Dedifferentiated amniotic fluid mesenchymal stem cell (primary cell): ENCODE data around the gene TRMT2A.

Source experiments
- DNase-seq: peaks from one replicate; pipeline ENCODE4 v3.0.0-alpha.2; 2016; ENCODE audit errors: extremely low spot score

Gene TRMT2A

DNA sequence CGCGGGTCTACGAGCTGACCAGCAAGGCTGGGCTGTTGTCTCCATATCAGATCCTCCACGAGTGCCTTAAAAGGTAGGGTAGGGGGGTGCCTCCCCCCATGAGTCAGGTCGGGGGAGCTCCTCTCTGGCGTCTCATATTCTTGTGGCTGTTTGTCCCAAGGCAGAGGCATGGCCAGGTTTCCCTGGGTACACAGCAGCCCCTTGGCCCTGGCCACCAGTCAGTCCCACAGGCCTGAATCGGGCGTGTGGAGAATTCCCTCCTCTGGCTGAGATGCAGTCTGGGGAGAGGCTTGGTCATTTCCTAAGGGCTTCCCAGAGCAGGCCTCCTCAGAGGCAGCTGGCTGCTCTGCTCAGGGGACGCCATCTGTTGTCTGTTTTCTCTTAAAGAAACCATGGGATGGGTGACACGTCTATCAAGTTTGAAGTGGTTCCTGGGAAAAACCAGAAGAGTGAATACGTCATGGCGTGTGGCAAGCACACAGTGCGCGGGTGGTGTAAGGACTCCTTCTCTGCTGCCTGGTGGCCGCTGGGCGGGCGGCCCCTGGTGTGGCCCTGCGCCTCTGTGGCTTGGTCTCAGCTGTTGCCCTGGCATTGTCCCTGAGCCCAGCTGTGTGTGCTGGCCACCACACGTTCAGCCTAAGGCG lies 10.7 kb downstream of the TRMT2A start:
- DNase-seq: no peak

DNA sequence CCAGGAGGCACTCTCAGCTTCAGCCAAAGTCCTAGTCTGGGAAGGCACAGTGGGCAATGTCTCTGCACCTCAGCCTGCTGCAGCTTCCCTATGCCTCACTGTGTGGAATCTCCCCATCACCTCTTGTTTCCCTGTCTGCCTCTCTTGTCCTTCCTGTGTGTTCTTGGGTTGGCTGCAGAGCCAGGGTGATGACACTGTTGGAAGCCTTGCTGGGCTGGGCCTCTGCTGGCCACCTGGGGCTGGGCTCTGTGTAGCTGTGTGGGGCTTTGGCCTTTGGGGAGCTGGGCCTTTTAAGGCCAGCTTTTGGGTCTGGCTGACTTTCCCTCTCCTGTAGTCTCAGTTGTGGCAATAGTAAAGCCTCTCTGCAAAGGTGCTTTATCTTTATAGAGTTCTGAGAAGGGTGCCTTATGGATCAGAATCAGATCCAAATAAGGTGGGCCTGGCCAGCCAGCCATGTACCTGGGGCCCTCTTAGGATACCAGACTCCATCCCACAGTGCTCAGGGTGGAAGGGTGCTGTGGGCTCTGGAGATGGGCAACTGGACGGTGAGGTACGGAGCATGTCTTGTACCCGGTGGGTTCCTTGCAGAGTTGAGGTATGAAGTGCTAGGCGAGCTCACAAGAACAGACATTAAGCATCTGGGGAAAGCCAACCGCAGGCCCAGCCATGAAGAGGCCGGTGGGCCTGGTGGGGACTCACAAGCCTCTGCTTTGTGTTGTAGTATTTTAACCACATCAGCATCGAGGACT lies 11.4 kb downstream of the TRMT2A start:
- DNase-seq: no peak

DNA sequence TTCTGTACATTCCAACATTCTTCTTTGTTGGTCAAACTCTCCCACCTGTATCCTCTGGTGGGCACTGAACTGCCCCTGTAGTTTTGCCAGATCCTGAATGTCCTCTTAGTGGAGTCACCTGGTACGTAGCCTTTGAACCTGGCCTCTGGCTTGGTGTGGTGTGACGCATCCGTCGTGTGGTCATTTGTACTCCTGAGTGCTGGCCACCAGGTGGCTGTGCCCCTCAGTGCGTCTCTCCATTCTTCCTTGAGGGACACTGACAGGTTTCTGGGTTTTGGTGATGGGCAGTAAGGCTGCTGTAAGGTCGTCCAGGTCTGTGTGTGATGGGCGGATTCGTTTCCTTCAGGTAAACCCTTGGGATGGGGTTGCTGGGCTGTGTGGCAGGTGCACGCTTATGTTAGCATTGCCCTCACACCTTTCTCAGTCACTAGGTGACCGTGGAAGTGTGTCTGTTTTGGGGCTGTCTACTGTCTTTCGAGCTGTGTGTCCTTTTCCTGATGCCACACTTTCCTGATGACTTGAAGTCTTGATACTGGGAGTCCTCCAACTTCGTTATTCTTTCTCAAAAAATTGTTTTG lies 14.7 kb downstream of the TRMT2A start:
- DNase-seq: no peak

DNA sequence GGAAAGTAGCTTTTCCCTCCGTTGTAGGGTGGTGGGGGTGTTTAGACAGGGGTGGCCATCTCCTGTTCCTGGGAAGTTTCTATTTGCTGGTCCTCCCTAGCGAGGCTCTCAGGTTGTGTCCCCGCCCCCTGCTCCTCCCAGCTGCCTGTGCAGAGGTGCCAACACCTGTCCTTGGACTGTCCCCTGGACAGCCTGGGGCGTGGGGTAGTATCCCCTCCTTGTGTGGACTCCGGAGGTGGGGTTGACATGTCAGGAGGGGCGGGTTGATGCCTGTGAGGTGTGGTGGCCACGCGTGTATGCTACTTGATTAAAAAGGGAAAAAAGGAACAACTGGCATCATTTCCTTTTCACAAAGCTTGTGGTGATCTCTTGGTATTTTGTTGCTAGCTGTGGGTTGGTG lies 15.4 kb downstream of the TRMT2A start:
- DNase-seq: no peak

DNA sequence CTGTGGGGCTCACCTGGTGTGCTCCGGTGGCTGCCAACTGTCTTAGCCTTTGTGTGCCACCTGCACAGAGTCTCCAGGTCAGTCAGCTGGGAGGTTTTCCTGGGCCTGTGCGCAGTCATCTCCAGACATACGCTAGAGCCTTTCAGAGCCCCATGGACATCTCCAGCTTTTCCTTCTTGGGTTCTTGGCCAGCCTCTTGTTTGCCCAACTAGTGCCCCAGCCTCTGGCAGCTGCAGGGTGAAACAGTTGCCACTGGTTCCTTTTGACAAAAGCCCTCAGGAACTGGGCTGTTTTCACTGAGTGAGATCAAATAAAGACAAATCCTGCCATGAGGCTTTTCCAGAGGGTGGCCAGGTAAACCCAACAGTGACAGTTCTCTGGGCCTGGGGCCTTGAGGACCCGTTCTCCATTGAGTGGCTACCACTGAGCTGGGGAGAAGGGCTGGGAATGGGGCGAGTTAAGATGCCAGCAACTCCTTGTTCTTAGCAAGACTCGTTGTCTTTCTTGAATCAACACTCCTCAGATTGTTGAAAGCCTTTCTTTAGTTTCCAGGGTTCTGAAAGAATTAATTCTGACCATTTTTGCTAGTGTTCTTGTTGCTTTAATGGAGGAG lies 17.8 kb downstream of the TRMT2A start:
- no peak for DNase-seq

DNA sequence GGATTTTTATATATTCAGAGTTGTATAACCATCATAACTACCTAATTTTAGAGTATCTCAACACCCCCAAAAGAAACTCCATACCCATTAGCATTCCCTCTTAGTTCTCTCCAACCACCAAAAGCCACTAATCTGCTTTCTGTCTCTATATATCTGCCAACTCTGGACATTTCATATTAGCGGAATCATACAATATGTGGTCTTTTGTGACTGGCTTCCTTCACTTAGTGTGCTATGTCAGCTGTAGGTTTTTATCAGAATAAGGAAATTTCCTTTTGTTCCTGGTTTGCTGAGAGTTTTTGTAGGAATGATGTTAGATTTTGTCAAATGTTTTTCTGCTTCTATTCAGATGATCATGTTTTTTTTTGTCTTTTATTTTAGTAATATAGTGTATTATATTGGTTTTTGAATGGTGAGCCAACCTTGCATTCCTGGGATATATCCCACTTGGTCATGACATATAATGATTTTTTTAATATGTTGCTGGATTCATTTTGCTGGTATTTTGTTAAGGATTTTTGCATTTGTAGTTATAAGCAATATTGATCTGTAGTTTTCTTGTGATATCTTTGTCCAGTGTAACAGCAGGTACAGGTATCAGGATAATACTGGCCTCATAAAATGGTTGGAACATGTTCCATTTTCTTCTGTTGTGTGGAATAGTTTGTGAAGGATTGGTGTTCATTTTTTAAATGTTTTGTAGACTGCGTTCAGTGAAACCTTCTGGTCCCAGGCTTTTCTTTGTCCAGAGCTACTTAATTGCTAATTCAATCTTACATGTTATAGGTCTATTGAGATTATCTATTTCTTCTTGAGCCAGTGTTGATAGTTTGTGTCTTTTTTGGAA lies 20.2 kb downstream of the TRMT2A start:
- DNase-seq: no peak

DNA sequence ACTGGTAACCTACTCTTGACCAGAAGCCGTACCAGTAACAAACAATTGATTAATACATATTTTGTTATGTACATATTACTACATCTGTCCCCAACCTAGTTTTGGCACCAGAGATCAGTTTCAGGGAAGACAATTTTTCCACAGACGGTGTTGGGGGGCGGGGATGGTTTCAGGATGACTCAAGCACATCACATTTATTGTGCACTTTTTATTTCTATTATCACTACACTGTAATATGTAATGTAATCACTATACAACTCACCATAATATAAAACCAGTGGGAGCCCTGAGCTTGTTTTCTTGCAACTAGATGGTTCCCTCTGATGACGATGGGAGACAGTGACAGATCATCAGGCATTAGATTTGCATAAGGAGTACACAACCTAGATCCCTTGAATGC lies 21.5 kb downstream of the TRMT2A start:
- DNase-seq: no peak

DNA sequence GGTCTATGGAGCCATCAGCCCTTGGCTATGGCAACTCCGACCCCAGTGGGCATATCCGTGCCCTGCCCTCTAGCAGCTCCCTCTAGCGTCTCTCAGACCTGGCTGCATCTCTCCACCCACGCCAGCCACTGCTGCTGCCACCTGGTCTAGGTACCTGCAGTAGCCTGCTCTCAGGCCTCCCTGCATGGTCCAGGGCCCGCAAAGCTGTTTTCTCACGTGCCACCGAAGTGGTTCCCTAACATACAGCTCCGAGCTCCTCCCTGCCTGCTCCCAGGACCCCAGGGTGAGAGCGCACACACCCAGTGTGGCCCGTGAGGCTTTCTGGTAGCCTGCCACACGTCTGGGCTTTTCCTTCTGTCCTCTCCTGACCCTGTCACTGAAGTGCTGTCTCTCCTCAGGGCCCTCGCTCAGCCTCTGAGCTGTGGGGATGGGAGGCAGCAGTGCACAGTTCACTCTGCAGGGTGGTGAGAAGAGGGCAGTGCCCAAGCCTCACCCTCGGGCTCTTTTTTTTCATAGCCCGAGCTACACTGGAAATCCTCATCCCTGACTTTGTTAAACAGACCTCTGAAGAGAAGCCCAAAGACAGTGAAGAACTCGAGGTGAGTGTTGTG lies 22.7 kb downstream of the TRMT2A start:
- DNase-seq: no peak

DNA sequence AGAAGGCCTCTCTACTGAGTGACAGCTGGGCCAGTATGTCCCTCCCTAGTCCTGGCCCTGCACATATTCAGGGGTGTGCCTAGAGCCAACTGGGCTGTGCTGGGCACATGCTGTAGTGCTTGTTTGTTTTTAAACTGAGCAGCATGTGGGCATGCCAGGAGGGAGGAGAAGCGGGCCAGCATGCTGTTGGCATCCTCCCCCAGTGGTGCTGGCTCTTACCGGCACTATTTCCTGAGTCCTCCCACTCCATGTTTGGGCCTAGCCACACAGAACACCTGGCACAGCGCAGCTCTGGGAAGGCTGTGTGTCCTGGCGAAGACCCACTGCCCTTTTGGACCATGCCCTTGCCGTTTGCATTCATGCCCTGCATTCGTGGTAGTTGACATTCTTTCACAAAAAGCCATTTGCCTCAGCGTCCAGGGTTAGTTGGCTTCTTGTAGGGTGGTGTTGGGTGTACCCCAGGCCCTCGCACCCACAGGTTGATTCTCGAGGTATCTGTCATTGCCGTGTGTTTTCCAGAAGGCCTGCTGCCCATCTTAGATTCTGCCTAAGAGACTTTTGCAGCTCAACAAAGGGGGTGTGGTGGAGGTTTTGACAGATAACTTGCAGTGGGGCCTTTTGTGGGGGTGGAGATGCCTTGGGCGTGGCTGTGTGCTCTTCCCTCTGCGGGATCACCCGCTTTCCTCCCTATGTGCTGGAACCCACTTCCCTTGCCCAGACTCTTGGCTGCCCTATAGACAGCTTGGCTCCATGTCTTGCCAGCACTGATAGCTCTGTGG lies 23.4 kb downstream of the TRMT2A start:
- no peak for DNase-seq

DNA sequence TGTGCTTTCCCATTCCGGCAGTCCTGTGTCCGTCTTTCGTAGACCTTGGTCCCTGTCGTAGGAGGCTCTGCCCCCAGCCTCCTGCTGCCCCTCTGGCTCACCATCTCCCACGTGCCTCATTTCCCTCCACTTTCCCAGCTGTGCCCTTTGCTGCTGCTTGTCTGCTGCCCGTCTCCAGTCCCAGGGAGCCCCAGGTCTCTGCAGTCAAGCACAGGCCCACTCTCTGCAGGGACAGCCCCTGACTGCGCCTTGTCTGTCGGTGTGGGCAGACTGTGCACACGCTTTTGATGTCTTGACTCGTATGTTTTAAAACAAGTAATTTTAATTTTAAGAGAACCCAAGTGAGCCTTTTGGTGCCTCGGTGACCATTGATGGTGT lies 24.6 kb downstream of the TRMT2A start:
- DNase-seq: no peak

DNA sequence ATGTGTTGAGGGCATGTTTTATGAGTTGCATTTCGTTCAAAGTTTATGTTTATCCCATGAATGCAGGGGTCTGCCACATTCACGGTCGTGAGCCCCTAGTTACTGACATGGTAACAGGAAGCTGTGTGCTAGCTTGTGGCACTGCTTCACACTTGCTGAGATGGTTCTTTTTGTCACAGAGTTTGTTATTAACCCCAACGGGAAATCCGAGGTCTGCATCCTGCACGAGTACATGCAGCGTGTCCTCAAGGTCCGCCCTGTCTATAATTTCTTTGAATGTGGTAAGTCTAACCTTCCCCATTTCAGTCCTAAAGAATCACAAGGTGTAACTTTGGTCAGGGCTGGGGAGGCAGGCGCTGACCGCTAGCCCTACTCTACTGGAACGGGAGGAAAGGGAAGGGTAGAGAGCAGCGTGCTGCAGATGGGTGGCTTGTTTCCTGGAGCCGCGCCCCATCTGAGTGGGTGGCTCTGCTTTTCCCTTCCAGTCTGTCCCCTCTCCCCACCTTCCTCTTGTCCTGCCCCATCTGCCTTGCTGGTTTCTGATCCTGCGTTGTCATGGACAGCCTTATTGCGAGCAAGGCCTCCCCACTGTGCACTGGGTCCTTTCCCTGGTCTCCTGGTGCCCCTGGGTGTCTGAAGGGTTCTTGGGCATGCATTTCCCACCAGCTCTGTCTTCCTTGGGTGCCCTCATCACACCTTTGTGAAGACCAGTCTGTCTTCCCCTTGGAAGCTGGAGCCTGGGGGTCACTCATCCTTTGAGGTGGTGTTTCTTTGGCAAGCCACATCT lies 25.1 kb downstream of the TRMT2A start:
- DNase-seq: no peak

DNA sequence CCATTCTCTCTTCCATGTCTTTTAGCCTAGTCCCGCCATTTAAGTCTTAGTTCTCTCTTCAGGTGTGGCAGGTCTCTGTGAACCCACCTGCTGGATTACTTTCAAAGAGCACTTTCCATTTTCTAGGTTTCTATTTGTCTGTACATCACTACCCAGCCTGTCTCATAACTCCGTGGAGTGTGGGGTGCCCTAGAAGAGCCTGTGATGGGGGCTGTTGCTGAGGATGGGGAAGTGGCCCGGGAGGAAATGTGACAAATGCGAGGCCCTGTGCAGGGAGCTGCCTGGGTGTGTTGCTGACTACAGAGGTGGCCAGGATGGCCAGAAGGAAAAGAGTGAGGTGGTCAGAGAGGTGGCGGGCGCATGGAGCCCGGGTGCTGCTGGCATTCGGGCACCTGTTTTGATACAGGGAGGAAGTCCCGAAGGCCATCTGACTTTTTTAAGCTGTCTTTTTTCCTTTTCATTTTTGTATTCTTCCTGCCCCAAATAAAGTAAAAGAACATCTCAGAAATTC lies 26.2 kb downstream of the TRMT2A start:
- DNase-seq: no peak

DNA sequence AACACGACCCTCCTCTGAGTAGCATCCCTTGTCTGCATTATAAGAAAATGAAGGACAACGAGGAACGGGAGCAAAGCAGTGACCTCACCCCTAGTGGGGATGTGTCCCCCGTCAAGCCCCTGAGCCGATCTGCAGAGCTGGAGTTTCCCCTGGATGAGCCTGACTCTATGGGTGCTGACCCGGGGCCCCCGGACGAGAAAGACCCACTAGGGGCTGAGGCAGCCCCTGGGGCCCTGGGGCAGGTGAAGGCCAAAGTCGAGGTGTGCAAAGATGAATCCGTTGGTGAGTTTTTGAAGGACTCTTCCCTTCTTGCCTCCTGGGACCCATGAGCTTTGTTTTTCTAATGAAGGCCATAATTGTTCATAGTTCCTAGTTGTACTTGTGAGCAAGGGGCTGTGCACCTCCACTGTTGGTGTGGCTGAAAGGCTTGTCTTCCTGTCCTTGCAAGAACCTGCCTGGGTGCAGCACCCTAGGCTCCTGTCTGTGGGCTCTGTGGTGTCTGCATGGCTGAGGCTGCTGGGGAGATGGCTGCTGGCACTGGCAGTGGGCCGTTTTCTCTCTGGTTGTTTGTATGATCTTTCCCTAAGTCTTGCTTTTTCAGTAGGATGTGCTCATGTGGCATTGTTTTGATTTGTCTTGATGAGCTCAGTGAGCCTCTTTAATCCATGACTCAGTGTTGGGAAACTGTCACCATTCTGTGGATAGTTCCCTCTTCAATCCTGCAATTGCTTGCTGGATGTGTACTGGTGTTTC lies 26.9 kb downstream of the TRMT2A start:
- peak; percentile 17 for DNase-seq

DNA sequence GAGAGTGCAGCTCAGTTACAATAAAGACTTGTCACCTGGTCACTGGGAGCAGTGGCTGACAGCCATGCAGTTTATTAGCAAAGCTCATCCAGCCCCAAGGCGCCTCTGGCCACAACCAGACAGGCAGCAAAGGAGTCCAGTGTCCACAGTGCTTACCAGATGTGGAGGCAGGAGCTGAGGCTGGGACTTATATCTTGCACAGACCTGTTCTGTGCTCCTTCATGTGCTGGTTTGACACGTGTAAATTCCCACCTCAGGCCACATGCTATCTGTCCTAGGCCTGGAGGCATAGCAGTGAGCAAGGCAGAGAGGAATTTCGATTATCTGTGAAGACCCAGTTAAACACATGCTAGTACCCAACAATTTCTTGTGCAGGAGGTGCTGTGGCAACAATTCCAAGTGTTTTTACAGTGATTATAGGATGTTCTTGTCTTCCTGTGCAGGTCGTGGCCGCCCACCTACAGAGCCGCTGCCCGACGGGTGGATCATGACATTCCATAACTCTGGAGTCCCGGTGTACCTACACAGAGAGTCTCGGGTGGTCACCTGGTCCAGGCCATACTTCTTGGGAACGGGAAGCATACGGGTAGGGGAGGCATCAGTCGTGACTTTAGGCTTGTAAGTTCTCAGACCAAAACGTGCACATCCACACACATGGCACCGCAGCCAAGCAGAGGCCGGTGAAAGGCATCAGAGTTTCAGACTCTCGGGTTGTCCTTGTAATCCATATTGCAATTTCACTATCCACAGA lies 27.6 kb downstream of the TRMT2A start:
- DNase-seq: no peak

DNA sequence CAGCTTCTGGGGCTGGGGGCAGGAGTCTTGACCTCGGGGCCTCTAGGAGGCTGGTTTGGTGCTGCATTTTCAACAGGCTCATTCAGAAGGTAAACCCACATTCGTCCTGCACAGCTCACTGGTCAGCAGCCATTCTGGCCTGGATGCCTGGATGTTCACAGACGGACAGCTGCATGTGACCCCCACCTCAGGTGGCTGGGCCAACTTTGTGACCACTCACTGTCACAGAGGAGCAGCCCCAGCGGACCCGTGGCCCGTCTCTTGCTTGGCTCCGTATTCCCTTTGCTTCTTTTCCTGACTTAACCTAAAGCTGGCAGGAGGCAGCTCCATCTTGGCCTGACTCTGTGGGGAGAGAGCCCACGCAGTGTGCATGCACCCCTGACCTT lies 28.8 kb downstream of the TRMT2A start:
- no peak for DNase-seq

DNA sequence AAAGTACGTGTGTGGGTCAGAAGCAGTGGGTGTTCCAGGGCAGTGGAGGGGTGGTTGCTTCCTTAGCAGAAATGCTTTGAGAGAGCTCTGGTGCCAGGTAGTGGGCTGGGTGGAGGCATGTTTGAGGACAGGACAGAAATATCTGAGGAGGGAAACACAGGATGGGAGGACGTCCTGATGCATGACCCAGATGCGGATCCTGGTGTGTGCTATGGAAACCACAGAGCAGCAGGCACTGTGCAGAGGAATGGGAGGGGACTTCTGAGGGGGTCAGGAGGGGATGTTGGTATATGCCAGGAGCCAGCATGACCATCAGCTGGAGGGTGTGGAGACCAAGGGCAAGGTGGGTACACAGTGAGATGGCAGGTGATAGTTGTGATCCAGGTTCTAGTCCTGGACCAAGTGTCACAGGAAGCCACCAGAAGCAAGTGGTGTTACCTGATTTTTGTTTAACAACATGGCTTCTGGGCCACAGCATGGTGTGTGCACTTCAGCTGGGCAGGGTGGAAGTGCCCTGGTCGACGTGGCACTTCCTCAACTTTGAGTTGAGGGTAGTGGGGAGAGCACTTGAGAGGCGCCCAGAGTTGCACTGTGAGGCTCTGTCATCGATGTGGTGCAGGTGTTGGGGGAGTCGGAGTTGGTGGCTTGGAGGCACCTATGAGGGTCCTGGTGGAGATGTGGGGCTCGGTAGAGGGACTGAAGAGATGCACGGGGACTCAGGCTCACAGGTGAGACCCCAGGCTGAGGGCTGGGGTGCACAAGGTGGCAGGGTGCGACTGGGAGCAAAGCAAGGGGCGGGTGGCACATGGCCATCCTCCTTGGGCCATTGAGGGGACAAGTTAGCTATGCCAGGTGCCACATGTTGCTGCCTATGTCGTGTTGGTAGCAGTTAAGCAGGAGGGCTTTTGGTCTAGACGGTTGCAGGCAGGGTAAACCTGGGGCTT lies 29.4 kb downstream of the TRMT2A start:
- no peak for DNase-seq

DNA sequence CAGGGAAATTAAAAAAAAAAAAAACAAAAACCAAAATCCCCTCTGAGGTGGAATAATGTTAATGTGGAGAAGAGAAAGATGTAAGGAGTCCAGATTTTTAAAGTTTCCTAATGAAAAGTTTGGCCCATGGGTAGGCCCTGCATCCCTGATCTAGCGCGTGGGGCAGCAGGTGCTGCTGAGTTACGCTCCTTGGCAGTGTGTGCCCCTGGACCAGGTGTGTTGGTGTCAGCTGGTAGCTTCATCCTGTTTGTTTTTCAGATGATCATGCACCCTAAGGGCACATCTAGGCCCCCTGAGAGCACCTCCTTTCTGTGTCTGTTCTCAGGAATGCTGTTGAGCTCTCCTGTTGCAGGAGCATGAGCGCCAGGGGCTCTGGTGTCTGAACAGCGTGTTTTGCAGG lies 30.3 kb downstream of the TRMT2A start:
- DNase-seq: no peak
